ENCODE data around the gene URAD. TPM values are rescaled to one million over a fixed set of nuclear protein-coding genes. Genes with fewer than 3 reads are reported as not detected.

The URAD gene
- total RNA-seq, 2 donors from 2014 or later: not detected

DNA sequence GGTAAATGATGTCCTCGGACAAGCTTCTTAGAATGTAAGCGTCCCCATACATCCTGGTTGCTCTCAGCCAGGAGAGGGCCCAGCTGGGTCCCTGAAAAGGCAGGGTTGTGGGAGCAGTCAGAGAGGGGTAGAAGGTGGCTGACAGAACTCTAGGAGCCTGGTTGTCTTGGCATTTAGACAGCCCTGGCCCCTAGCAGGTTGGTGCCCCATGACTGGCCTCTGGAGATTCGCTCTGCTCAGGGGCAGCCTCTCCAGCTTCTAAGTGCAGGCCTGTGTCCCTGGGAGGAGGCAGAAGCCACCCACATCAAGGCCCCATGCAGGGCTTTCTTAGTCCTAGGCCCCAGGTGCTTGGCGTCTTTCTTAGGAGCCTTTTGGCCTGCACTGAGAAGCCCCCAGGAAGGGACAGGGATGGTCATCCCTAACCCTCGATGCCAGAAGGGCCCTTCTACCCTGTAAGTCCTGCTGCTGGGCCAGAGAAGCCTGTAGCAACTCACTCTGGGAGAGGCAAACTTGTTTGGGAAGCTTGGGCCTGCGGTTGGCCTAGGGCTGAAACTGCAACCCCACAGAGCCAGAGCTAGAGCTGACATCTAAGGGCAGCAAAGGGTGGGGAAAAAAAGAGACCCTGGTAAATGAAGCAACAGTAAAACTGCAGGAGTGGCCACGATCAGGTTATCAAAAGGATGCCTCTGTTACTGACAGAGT lies 16.6 kb downstream of the URAD start:
- H3K27me3 ChIP-seq: peaks cover 19 to 46% of the 10 kb centered on the region in 2 donors
- no peak overlapping the region for H3K4me3 ChIP-seq
- H3K4me1 ChIP-seq: peaks cover 0 to 34% of the 10 kb centered on the region in 2 donors
- DNase-seq (ENCODE audit: low spot score): peak; percentile 34
- H3K9me3 ChIP-seq: no peaks in the 10 kb centered on the region
- H3K27ac ChIP-seq: no peak overlapping the region
- TF ChIP-seq, protein P1, sequence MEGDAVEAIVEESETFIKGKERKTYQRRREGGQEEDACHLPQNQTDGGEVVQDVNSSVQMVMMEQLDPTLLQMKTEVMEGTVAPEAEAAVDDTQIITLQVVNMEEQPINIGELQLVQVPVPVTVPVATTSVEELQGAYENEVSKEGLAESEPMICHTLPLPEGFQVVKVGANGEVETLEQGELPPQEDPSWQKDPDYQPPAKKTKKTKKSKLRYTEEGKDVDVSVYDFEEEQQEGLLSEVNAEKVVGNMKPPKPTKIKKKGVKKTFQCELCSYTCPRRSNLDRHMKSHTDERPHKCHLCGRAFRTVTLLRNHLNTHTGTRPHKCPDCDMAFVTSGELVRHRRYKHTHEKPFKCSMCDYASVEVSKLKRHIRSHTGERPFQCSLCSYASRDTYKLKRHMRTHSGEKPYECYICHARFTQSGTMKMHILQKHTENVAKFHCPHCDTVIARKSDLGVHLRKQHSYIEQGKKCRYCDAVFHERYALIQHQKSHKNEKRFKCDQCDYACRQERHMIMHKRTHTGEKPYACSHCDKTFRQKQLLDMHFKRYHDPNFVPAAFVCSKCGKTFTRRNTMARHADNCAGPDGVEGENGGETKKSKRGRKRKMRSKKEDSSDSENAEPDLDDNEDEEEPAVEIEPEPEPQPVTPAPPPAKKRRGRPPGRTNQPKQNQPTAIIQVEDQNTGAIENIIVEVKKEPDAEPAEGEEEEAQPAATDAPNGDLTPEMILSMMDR (IDR thresholded peaks at IDR 0.05): no peak
- no peaks in the 10 kb centered on the region for H3K36me3 ChIP-seq

DNA sequence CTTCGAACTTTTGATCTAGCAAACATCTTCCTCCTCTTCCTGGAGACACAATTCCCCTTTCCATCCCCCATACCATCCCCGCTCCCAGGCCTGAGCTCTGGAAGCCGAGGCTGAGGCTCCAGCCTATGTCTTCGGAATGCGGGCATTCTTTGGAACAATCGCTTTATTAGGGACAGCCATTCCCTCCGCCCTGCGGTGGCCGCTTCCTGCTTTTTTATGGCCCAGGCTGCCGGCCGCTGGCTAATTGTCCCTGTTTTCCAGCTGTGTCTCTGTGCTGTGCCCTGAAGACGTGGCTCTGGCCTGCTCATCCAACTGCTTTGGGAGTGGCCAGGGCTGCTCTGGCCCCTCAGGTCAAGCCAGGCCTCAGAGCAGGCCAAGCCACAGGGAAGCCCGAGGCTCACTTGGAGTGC lies 17.3 kb downstream of the URAD start:
- DNase-seq (ENCODE audit: low spot score): no peak
- H3K4me1 ChIP-seq: peaks cover 0 to 41% of the 10 kb centered on the region in 2 donors
- H3K36me3 ChIP-seq: no peaks in the 10 kb centered on the region
- TF ChIP-seq, protein P1 (IDR thresholded peaks at IDR 0.05): no peak
- no peak overlapping the region for H3K27ac ChIP-seq
- H3K27me3 ChIP-seq: peaks cover 19 to 53% of the 10 kb centered on the region in 2 donors
- no peak overlapping the region for H3K4me3 ChIP-seq
- no peaks in the 10 kb centered on the region for H3K9me3 ChIP-seq

DNA sequence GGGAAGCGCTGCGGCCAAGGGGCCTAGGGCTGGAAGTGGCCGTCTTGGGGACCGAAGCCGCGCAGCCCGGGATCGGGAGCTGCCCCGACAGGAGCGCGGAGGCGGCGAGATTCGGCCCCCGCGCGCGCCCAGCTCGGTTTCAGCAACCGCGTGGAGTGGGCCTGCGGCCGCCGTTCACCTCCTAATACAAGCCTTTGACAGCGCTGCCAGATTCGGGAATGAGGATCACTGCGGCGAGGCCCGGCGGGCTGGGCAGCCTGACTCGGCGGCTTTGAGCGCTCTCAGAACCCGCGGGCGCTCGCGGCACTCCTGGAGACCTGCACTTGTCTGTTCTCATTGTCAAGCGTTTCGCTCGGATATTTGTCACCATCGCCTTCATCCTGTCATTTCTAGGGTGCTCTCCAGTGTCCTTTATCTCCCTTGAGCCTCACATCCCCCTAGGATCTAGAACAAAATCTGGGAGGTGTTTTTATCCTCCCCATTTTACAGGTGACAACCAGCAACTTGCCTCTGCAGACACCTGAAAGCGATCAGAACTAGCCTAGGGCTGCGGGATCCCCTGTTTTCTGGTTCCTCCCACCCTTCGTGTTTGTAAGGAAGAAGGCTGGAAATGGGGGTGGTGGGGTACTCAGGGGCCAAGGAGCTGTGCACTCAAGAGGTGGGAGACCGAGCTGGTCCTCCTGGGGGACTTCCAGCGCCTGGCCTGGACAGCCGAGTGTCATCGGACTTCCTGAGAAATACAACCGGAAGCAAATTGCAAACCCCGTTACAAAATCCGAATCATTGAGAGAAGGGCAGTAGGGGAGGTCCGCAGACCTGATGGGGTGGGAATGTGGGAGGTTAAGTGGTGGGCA lies 17.9 kb downstream of the URAD start:
- H3K27me3 ChIP-seq: peaks cover 19 to 50% of the 10 kb centered on the region in 2 donors

DNA sequence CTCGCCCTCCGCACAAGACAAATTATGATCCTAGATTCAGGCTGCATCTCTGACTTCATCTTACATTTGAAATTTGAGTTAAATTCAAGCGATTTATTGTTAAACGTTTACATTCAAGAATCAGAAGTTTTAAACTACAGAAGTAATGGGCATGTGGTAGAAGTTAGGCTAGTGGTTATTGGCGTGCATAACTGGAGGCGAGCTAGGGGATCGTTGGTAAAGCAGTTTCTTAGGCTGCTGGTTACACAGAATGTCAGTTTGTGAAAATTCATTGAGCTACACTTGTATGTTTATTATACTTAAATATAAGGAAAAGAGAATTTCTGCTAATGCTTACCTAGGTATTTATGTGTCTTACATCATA lies 18.6 kb downstream of the URAD start:
- Histone ChIP-seq H3K27ac (no peak overlapping the region), H3K4me1 (peaks cover 0 to 37% of the 10 kb centered on the region in 2 donors), H3K27me3 (peaks cover 22 to 49% of the 10 kb centered on the region in 2 donors), H3K36me3 (no peaks in the 10 kb centered on the region), H3K4me3 (no peak overlapping the region), H3K9me3 (no peaks in the 10 kb centered on the region)
- DNase-seq (ENCODE audit: low spot score): no peak
- TF ChIP-seq, protein P1 (IDR thresholded peaks at IDR 0.05): no peak

More for the DNA sequence above, 17.9 kb downstream of the URAD start:
- TF ChIP-seq, protein P1 (IDR thresholded peaks at IDR 0.05): no peak
- no peaks in the 10 kb centered on the region for H3K9me3 ChIP-seq
- H3K27ac ChIP-seq: no peak overlapping the region
- H3K4me3 ChIP-seq: no peak overlapping the region
- H3K36me3 ChIP-seq: no peaks in the 10 kb centered on the region
- H3K4me1 ChIP-seq: peaks cover 0 to 41% of the 10 kb centered on the region in 2 donors
- DNase-seq (ENCODE audit: low spot score): no peak

DNA sequence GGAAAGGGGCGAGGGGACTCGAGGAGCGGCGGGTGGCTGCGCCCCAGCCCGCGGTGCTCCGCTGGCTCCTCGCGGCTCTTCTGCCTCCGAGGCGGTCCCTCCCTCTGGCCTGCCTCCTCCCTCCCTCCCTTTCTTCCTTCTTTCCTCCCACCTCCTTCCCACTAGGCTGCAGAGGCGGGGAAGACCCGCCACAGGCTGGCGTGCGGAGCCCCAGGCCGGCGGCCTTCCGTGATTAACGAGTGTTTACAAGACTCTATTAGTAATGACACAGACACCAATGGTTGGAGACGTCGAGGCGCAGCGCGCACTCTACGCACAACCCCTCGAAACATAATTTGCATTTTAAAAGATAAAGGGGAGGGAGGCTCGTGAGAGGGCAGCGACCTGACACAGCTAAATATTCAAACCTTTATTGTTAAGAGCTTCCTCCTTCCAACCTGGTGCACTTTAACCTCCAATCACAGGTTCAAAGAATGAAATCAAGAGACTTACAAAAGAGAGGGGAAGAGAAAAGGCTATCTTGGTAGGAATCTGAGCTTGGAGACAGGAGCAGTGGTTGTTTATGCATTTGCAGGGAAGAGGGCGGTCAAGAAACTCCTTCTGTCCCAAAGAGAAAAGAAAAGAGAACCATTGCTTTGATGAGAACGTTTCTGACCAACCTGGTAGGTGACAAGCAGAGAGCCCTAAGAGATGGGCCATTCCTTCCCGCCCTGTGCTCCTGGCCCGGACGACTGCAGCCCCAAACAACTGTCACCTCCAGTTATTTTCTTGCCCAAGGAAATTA lies 19.2 kb downstream of the URAD start, which contains the start of gene CDX2:
CDX2 (minus strand) TSS at position 234 of the 784 bp plus-strand sequence. CDS start 309 bp downstream, outside the sequence.
- TF ChIP-seq, protein P1 (IDR thresholded peaks at IDR 0.05): no peak
- no peak within 1 kb of the TSS for H3K27ac ChIP-seq
- no peak within 1 kb of the TSS for H3K4me3 ChIP-seq
- DNase-seq (ENCODE audit: low spot score): no peak
- H3K27me3 ChIP-seq: peaks cover 22 to 49% of the 10 kb centered on the region in 2 donors
- peaks cover 0 to 37% of the 10 kb centered on the region in 2 donors for H3K4me1 ChIP-seq
- H3K36me3 ChIP-seq: no peaks in the 10 kb centered on the region
- no peaks in the 10 kb centered on the region for H3K9me3 ChIP-seq
